Cardiac muscle cell (in vitro differentiated cells and primary cell): ENCODE results near the gene VCL. TPM values are rescaled to one million over a fixed set of nuclear protein-coding genes. Genes with fewer than 3 reads are reported as not detected.

ENCODE experiments used
- DNase-seq, 2 donors: peaks; one replicate each; pipeline versions ENCODE4 v3.0.0 to v3.0.0-alpha.2; 2010 to 2017; ENCODE audit warnings: low read depth in 1 of 2, low spot score in 1 of 2
- H3K27ac ChIP-seq: fragments of 200-600 bp; sonication (generic); 2 replicates; pipeline ENCODE4 v1.5.1; 2016
- H3K27me3 ChIP-seq: fragments of 200-600 bp; sonication (generic); 2 replicates; pipeline ENCODE4 v1.6.0; 2016; ENCODE audit warnings: control low read depth
- H3K36me3 ChIP-seq: fragments of 200-600 bp; sonication (generic); 2 replicates; pipeline ENCODE4 v1.5.1; 2016; ENCODE audit warnings: control low read depth
- H3K4me1 ChIP-seq: fragments of 200-600 bp; sonication (generic); 2 replicates; pipeline ENCODE4 v1.8.1; 2017; ENCODE audit warnings: low read depth, mild to moderate bottlenecking, mixed run types
- H3K4me3 ChIP-seq: fragments of 200-600 bp; sonication (generic); 2 replicates; pipeline ENCODE4 v1.5.1; 2016; ENCODE audit warnings: mild to moderate bottlenecking
- H3K9me3 ChIP-seq: fragments of 200-600 bp; sonication (generic); 2 replicates; pipeline ENCODE4 v1.5.1; 2017; ENCODE audit warnings: low read depth, mild to moderate bottlenecking, control low read depth
- polyA plus RNA-seq: library from polyadenylated mRNA; unstranded; fragments of >200 nt; fragmentation: Nextera tagmentation; extraction: Ambion mirVana; gene quantifications from 2 replicates; pipeline ENCODE4 v1.2.1, GENCODE V29; 2016
- total RNA-seq: library from RNA; depleted of rRNA; stranded (reverse); fragments of >200 nt; gene quantifications from 2 replicates; pipeline ENCODE4 v1.2.3, GENCODE V29; 2016
- TF ChIP-seq, protein P1 (sequence below): IDR thresholded peaks from 2 replicates; pipeline ENCODE4 v1.5.1; 2012; ENCODE audit warnings: low read depth, mild to moderate bottlenecking, low read length

Gene VCL
- total and polyA plus RNA-seq, 2 experiments from 2014 or later, result 118 to 167 TPM

DNA sequence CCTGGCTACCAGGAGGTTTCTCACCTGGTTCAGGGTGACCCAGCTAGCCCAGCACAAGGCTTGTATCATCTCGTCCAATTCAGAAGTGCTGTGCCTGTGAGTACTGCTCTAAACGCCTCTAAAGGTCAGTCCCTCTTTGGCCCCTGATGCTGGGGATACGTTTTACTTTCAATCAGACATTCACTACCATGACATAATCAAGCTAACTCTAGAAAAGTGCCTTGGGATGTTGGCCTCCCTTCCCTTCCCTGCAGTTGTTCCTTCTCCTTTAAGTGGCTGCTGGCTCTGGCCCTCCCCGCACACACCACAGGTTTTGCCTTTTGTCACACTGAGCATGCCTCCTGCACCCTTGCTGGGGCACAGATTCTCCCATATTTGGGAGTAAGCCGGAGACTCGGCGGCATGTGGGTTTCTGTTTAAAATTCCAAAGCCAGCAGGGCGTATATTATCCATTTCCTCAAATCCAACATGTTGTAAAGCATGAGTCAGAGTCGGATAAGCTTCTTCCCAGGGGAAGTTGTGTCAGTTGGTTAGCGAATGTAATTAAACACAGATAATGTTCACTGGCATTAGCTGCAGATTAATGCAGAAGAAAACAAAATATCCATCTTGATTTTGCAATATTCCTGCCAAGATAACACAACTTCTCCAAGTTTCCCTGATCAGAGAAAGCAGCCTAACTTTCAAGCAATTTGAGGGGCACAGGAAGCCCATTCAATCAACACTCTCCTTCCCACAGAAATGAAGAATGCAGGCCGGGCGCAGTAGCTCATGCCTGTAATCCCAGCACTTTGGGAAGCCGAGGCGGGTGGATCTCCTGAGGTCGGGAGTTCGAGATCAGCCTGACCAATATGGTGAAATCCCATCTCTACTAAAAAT, 31.8 kb upstream of the VCL start:
- Histone ChIP-seq H3K36me3 (no peaks in the 10 kb centered on the region), H3K9me3 (no peaks in the 10 kb centered on the region), H3K4me1 (peaks cover 26% of the 10 kb centered on the region), H3K27ac (peak overlapping the region; percentile 100), H3K27me3 (no peaks in the 10 kb centered on the region), H3K4me3 (no peak overlapping the region)
- TF ChIP-seq, protein P1, sequence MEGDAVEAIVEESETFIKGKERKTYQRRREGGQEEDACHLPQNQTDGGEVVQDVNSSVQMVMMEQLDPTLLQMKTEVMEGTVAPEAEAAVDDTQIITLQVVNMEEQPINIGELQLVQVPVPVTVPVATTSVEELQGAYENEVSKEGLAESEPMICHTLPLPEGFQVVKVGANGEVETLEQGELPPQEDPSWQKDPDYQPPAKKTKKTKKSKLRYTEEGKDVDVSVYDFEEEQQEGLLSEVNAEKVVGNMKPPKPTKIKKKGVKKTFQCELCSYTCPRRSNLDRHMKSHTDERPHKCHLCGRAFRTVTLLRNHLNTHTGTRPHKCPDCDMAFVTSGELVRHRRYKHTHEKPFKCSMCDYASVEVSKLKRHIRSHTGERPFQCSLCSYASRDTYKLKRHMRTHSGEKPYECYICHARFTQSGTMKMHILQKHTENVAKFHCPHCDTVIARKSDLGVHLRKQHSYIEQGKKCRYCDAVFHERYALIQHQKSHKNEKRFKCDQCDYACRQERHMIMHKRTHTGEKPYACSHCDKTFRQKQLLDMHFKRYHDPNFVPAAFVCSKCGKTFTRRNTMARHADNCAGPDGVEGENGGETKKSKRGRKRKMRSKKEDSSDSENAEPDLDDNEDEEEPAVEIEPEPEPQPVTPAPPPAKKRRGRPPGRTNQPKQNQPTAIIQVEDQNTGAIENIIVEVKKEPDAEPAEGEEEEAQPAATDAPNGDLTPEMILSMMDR, result no peak
- peak; percentile 94 to 99 for DNase-seq

DNA sequence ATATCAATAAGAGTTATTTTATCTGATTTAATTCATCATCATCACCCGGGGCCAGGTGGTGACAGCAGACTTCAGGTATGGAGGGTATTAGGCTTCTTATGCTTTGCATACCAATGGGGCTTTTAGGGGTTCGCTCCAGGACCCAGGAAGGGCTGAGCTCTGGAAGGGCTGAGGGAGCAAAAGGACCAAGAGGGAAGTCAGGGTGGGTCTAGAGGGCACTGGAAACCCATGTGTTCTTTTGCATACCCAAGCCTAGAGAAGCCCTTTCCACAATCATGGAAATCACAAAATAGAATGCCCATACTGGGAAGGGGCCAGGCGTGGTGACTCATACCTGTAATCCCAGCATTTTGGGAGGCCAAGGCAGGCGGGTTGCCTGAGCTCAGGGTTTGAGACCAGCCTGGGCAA, 30.9 kb upstream of the VCL start:
- Histone ChIP-seq H3K9me3 (no peaks in the 10 kb centered on the region), H3K27ac (peak overlapping the region; percentile 100), H3K36me3 (no peaks in the 10 kb centered on the region), H3K27me3 (no peaks in the 10 kb centered on the region), H3K4me1 (peaks cover 26% of the 10 kb centered on the region), H3K4me3 (no peak overlapping the region)
- no peak for DNase-seq
- TF ChIP-seq, protein P1, result no peak

DNA sequence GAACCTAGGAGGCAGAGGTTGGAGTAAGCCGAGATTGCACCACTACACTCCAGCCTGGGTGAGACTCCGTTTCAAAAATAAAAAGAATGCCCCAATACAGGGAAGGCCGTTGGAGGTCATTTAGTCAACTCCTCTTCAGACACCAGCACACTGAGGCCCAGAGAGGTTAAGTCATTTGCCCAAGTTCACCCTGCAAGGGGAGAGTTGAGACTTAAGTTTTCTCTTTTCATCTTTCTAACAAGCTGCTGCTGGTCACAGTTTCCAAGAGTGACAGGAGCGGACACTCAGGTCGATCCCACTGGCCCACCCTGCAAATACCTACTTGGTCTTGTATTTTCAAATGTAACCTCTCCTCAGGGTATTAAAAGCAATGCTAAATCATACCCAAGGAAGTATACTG, 30.4 kb upstream of the VCL start:
- H3K9me3 ChIP-seq, result no peaks in the 10 kb centered on the region
- DNase-seq, result no peak

DNA sequence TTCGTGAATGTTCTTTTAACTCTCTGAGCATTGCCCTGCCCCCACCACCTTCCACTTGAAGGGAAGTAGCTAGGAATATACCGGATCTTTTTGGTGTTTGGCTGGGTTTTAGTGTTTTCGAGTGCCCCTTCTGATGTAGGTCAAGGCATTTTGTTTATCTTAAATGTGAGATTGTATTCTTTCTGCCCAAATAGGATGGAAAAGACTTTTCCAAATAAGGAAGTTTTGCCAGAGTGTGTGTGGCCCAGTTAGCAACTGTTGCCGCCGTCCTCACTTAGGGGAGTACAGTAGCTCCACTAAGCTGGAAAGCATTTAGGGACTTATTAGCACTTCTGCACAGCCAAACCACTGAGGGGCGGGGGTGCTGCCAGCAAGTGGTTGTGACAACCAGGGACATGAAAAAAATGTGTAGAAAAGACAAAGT, 29.8 kb upstream of the VCL start:
- Histone ChIP-seq H3K9me3 (no peaks in the 10 kb centered on the region), H3K27me3 (no peaks in the 10 kb centered on the region), H3K4me1 (peaks cover 26% of the 10 kb centered on the region), H3K4me3 (no peak overlapping the region), H3K36me3 (no peaks in the 10 kb centered on the region), H3K27ac (peak overlapping the region; percentile 100)
- TF ChIP-seq, protein P1, result no peak
- peak; percentile 44 to 57 for DNase-seq

More for the DNA sequence above, 30.4 kb upstream of the VCL start:
- TF ChIP-seq, protein P1, result no peak
- H3K4me3 ChIP-seq, result no peak overlapping the region
- H3K27me3 ChIP-seq, result no peaks in the 10 kb centered on the region
- H3K27ac ChIP-seq, result peak overlapping the region; percentile 100
- H3K36me3 ChIP-seq, result no peaks in the 10 kb centered on the region
- H3K4me1 ChIP-seq, result peaks cover 26% of the 10 kb centered on the region

DNA sequence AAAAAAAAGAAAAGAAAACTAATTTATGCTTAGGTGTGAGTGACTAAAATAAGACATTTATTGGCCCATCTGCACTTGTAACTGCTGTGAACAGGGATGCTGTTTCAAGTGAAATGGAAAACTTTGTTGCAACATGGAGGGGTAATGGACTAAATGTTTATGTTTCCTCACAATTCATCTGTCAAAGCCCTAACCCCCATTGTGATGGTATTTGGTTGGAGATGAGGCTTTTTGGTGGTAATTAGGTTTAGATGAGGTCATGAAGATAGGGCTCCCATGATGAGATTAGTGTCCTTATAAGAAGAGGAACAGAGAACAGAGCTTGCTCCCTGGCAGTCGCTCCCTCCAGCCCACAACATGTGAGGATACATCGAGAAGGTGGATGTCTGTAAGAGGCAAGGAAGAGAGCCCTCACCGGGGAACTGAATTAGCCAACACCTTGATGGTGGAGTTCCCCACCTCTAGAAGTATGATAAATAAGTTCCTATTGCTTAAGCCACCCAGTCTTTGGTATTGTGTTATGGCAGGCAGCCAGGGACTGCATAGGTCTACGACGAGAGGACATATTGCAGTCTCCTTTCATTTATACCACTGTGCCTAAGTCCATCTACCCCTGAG, 28.6 kb upstream of the VCL start:
- Histone ChIP-seq H3K27me3 (no peaks in the 10 kb centered on the region), H3K36me3 (no peaks in the 10 kb centered on the region), H3K4me3 (no peak overlapping the region), H3K27ac (no peak overlapping the region), H3K4me1 (peaks cover 26% of the 10 kb centered on the region), H3K9me3 (no peaks in the 10 kb centered on the region)
- peak in 1 of 2 donors; percentile 55 for DNase-seq
- TF ChIP-seq, protein P1, result no peak
